Colonic mucosa (tissue), 4 donors: ENCODE results near the gene NGEF. TPM values are rescaled to one million over a fixed set of nuclear protein-coding genes. Genes with fewer than 3 reads are reported as not detected.

Source experiments
- DNase-seq: peaks from one replicate; pipeline ENCODE4 v3.0.0-alpha.2; 2020
- H3K27ac ChIP-seq: fragments of 200-600 bp; one replicate; pipeline ENCODE4 v1.8.0; 2021
- H3K27me3 ChIP-seq: fragments of 200-600 bp; one replicate; pipeline ENCODE4 v1.8.0; 2021
- H3K36me3 ChIP-seq: fragments of 200-600 bp; one replicate; pipeline ENCODE4 v1.8.0; 2021
- H3K4me1 ChIP-seq: fragments of 200-600 bp; one replicate; pipeline ENCODE4 v1.8.0; 2021; ENCODE audit warnings: mild to moderate bottlenecking
- H3K4me3 ChIP-seq: fragments of 200-600 bp; one replicate; pipeline ENCODE4 v1.8.0; 2021
- H3K9ac ChIP-seq, 2 donors: one replicate each; pipeline ENCODE4 v1.7.0; 2013; ENCODE audit warnings: control low read depth in 2 of 2, low read depth in 2 of 2, low read length in 2 of 2
- H3K9me3 ChIP-seq: fragments of 200-600 bp; one replicate; pipeline ENCODE4 v1.8.0; 2021
- CTCF ChIP-seq: fragments of 200-600 bp; IDR thresholded peaks from one replicate; pipeline ENCODE4 v1.8.0; 2022; ENCODE audit warnings: antibody characterized with exemption, mild to moderate bottlenecking
- intact Hi-C: fragments of 100-400 bp; cut with DNase I; formaldehyde crosslinking; loops from one replicate; pipeline ENCODE4 v1.14.1; 2022
- total RNA-seq, 2 donors: library from RNA; stranded (reverse); fragmentation: NEBNext Ultra II Directional in 1 of 2; extraction: Animal tissue kit (Norgen Biotek cat#: 25700) in 1 of 2; gene quantifications; one replicate each; pipeline ENCODE4 v1.2.1, GENCODE V29; 2021
- donor health status: healthy.
- donor health status: DM: no; HTN: no; CAD: no.
- donor health status: DM: no; HTN: no; CAD: no.

The NGEF gene
- total RNA-seq, 2 donors from 2014 or later = 25.6 to 34.0 TPM

GRCh38 chr2:232927793-232928550 is 85.1 kb downstream of the NGEF start:
- TF ChIP-seq CTCF = no peak
- intact Hi-C loops = no loop called here
- no peak overlapping the region for H3K27ac ChIP-seq

GRCh38 chr2:232927032-232927792 is 85.8 kb downstream of the NGEF start:
- peak overlapping the region; percentile 39 for H3K4me3 ChIP-seq

More at GRCh38 chr2:232927793-232928550, 85.1 kb downstream of the NGEF start:
- Histone ChIP-seq H3K4me1 (peaks cover 3% of the 10 kb centered on the region), H3K36me3 (no peaks in the 10 kb centered on the region), H3K4me3 (peak overlapping the region; percentile 39), H3K9ac (no peak overlapping the region), H3K9me3 (no peaks in the 10 kb centered on the region), H3K27me3 (peaks cover 22% of the 10 kb centered on the region)
- DNase-seq = no peak

GRCh38 chr2:232926431-232926939 is 86.6 kb downstream of the NGEF start:
- peaks cover 3% of the 10 kb centered on the region for H3K4me1 ChIP-seq
- no peak overlapping the region for H3K27ac ChIP-seq
- no peaks in the 10 kb centered on the region for H3K9me3 ChIP-seq
- intact Hi-C loops = no loop called here
- H3K9ac ChIP-seq = no peak overlapping the region
- no peak for TF ChIP-seq CTCF
- H3K36me3 ChIP-seq = no peaks in the 10 kb centered on the region
- H3K27me3 ChIP-seq = peaks cover 22% of the 10 kb centered on the region
- H3K4me3 ChIP-seq = no peak overlapping the region
- no peak for DNase-seq

More at GRCh38 chr2:232927032-232927792, 85.8 kb downstream of the NGEF start:
- intact Hi-C loops = no loop called here
- H3K27me3 ChIP-seq = peaks cover 22% of the 10 kb centered on the region
- H3K4me1 ChIP-seq = peaks cover 3% of the 10 kb centered on the region
- H3K36me3 ChIP-seq = no peaks in the 10 kb centered on the region
- DNase-seq = peak; percentile 28
- H3K27ac ChIP-seq = no peak overlapping the region
- no peak overlapping the region for H3K9ac ChIP-seq
- TF ChIP-seq CTCF = no peak
- H3K9me3 ChIP-seq = no peaks in the 10 kb centered on the region

GRCh38 chr2:232925821-232926156 is 87.3 kb downstream of the NGEF start:
- no peaks in the 10 kb centered on the region for H3K36me3 ChIP-seq
- H3K27ac ChIP-seq = no peak overlapping the region
- H3K9me3 ChIP-seq = no peaks in the 10 kb centered on the region
- peaks cover 3% of the 10 kb centered on the region for H3K4me1 ChIP-seq
- no peak overlapping the region for H3K9ac ChIP-seq
- DNase-seq = no peak
- H3K4me3 ChIP-seq = no peak overlapping the region
- H3K27me3 ChIP-seq = peaks cover 22% of the 10 kb centered on the region
- intact Hi-C loops = no loop called here
- TF ChIP-seq CTCF = no peak

- H3K27me3 ChIP-seq = peaks cover 22% of the 10 kb centered on the region
- H3K9ac ChIP-seq = no peak overlapping the region
- no peaks in the 10 kb centered on the region for H3K36me3 ChIP-seq
- H3K27ac ChIP-seq = no peak overlapping the region
- no peak for TF ChIP-seq CTCF
- H3K4me3 ChIP-seq = no peak overlapping the region
- peaks cover 3% of the 10 kb centered on the region for H3K4me1 ChIP-seq
- intact Hi-C loops = no loop called here
- no peak for DNase-seq
- H3K9me3 ChIP-seq = no peaks in the 10 kb centered on the region
Measured at GRCh38 chr2:232925153-232925820, 87.8 kb downstream of the NGEF start.
